ENCODE results near the gene DPY19L2. TPM values are rescaled to one million over a fixed set of nuclear protein-coding genes. Genes with fewer than 3 reads are reported as not detected.
"Not testable (repeated sequence)": the region's sequence is repeated elsewhere in the genome, so short reads cannot be mapped to it uniquely, and the experiment has no call there.

DPY19L2 gene
- polyA plus RNA-seq, 1 experiment = 2.2 TPM

GRCh38 chr12:63594828-63595227, 73.5 kb downstream of the DPY19L2 start:
- H3K36me3 ChIP-seq (ENCODE audit: control insufficient read depth, insufficient read depth, low read length); POLR2A ChIA-PET; H3K4me3 ChIP-seq (ENCODE audit: low read depth, low read length); H3K27me3 ChIP-seq (ENCODE audit: control insufficient read depth, insufficient read depth, low read length); DNase-seq (ENCODE audit: low read depth); CTCF ChIA-PET: not testable (repeated sequence)

DNA sequence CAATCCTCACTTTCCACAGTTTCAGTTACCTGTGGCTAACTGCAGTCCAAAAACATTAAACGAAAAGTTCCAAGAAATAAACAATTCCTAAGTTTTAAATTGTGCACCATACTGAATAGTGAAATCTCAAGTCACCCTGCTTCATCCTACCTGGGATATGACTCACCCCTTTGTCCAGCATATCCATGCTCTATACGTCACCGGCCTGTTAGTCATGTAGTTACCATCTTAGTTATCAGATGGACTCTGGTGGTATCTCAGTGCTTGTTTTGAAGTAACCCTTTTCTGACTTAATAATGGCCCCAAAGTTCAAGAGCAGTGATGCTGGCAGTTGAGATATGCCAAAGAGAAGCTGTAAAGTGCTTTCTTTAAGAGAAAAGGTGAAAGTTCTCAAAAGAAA, 83.9 kb downstream of the DPY19L2 start:
- H3K4me3 ChIP-seq (ENCODE audit: low read depth, low read length); DNase-seq (ENCODE audit: low read depth): not testable (repeated sequence)

GRCh38 chr12:63583289-63583688, 85.0 kb downstream of the DPY19L2 start:
- CTCF ChIA-PET; H3K27me3 ChIP-seq (ENCODE audit: control insufficient read depth, insufficient read depth, low read length); DNase-seq (ENCODE audit: low read depth); H3K36me3 ChIP-seq (ENCODE audit: control insufficient read depth, insufficient read depth, low read length); H3K4me3 ChIP-seq (ENCODE audit: low read depth, low read length); POLR2A ChIA-PET: not testable (repeated sequence)

More for the DNA sequence above, 83.9 kb downstream of the DPY19L2 start:
- H3K36me3 ChIP-seq (ENCODE audit: control insufficient read depth, insufficient read depth, low read length); CTCF ChIA-PET; POLR2A ChIA-PET; H3K27me3 ChIP-seq (ENCODE audit: control insufficient read depth, insufficient read depth, low read length): not testable (repeated sequence)

DNA sequence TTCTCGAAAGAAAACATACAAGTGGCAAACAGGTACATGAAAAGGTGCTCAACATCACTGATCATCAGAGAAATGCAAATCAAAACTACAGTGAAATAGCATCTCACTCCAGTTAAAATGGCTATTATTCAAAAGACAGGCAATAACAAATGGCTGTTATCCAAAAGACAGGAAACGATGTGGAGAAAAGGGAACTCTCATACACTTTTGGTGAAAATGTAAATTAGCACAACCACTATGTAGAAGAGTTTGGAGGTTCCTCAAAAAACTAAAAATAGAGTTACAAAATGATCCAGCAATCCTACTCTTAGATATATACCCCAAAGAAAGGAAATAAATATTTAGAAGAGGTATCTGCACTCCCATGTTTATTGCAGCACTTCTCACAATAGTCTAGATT, 90.7 kb downstream of the DPY19L2 start:
- CTCF ChIA-PET; POLR2A ChIA-PET; H3K36me3 ChIP-seq (ENCODE audit: control insufficient read depth, insufficient read depth, low read length): not testable (repeated sequence)

DNA sequence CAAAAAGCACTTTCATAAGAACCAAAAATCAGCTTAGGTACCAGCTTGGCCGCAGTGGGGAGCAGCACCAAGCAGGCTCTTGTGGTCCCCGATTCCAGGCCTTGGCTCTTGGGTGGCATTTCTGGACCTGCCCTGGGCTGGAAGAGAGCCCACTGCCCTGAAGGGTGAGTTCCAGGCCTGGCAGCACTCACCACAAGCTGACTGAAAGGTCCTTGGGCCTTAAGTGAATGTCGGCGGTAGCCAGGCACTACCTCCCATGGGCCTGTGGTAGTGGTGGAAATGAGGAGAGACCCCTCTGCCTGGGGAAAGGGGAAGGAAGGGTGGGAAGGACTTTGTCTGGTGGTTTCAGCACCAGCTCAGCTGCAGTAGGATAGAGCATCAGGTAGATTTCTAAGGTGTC, 96.3 kb downstream of the DPY19L2 start:
- POLR2A ChIA-PET; CTCF ChIA-PET; H3K27me3 ChIP-seq (ENCODE audit: control insufficient read depth, insufficient read depth, low read length); H3K36me3 ChIP-seq (ENCODE audit: control insufficient read depth, insufficient read depth, low read length); DNase-seq (ENCODE audit: low read depth); H3K4me3 ChIP-seq (ENCODE audit: low read depth, low read length): not testable (repeated sequence)

More for the DNA sequence above, 90.7 kb downstream of the DPY19L2 start:
- DNase-seq (ENCODE audit: low read depth); H3K27me3 ChIP-seq (ENCODE audit: control insufficient read depth, insufficient read depth, low read length); H3K4me3 ChIP-seq (ENCODE audit: low read depth, low read length): not testable (repeated sequence)

GRCh38 chr12:63558445-63558844, 109.8 kb downstream of the DPY19L2 start:
- CTCF ChIA-PET; H3K36me3 ChIP-seq (ENCODE audit: control insufficient read depth, insufficient read depth, low read length); POLR2A ChIA-PET; H3K4me3 ChIP-seq (ENCODE audit: low read depth, low read length); H3K27me3 ChIP-seq (ENCODE audit: control insufficient read depth, insufficient read depth, low read length); DNase-seq (ENCODE audit: low read depth): not testable (repeated sequence)

GRCh38 chr12:63551397-63551796, 116.9 kb downstream of the DPY19L2 start:
- CTCF ChIA-PET; H3K4me3 ChIP-seq (ENCODE audit: low read depth, low read length); DNase-seq (ENCODE audit: low read depth); H3K36me3 ChIP-seq (ENCODE audit: control insufficient read depth, insufficient read depth, low read length); POLR2A ChIA-PET; H3K27me3 ChIP-seq (ENCODE audit: control insufficient read depth, insufficient read depth, low read length): not testable (repeated sequence)

GRCh38 chr12:63549034-63549433, 119.3 kb downstream of the DPY19L2 start:
- H3K27me3 ChIP-seq (ENCODE audit: control insufficient read depth, insufficient read depth, low read length); CTCF ChIA-PET; POLR2A ChIA-PET; DNase-seq (ENCODE audit: low read depth); H3K36me3 ChIP-seq (ENCODE audit: control insufficient read depth, insufficient read depth, low read length); H3K4me3 ChIP-seq (ENCODE audit: low read depth, low read length): not testable (repeated sequence)

DNA sequence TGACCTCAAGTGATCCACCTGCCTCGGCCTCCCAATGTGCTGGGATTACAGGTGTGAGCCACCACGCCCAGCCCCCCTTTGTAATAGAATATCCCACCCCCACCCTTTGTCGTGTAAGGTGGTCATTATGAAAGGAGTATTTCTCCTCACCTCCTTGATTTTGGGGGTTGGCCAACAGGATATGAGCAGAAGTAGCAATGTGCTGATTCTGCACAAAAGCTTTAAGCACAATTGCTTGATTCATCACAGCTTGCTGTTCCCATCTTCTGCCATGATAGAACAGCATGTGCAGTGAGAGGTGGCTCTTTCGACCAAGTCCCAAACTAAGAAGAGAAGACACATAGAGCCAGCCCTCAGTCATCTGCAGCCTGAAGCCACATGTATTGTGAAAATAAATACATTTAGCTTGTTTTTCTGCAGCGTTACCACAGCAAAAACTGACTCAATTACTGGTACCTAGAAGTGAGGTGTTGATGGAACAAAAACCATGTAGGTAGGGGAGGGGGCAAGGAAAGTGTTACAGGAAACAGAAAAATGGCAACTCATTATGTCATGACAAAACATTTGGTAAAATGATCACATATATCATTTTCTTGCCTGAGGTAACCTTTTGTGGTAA, 122.9 kb downstream of the DPY19L2 start:
- DNase-seq (ENCODE audit: low read depth); CTCF ChIA-PET; H3K36me3 ChIP-seq (ENCODE audit: control insufficient read depth, insufficient read depth, low read length); POLR2A ChIA-PET; H3K4me3 ChIP-seq (ENCODE audit: low read depth, low read length); H3K27me3 ChIP-seq (ENCODE audit: control insufficient read depth, insufficient read depth, low read length): not testable (repeated sequence)

DNA sequence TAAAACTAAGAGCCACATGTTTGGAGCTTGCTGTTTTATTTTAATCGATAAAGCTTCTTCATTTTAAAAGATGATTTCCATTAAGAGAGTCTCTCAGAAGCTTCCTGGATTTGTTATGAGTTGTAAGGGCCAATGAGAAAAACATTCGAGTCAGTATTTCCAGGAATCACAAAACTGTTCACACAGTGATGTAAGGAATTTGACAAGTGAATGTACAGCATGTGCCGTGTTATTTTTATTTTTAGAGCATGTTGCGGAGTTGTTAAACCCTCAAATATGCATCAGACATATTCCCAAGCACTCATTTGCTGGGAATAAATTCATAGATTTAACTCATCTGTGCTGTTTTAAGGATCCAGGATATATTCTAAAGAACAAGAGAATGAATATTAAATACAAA, 129.6 kb downstream of the DPY19L2 start:
- DNase-seq (ENCODE audit: low read depth); POLR2A ChIA-PET; H3K27me3 ChIP-seq (ENCODE audit: control insufficient read depth, insufficient read depth, low read length); H3K4me3 ChIP-seq (ENCODE audit: low read depth, low read length); H3K36me3 ChIP-seq (ENCODE audit: control insufficient read depth, insufficient read depth, low read length); CTCF ChIA-PET: not testable (repeated sequence)

DNA sequence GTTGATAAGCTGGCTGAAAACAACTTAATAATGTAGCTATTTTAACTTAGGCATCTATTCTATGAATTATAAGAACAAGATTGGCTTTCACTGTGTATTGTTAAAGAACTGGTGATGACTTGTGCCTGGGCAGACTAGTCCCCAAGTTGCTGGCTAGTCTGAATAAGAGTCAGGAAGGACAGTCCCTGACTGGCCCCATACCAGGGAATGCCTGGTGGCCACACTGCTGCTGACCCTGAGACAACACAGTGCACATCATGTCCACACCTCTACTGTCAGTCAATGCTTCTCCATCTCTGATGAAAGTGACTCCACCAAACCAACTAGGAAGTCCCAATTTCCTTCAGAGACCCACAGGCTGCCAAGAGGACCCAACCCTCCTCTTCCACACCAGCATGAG, 130.5 kb downstream of the DPY19L2 start:
- H3K36me3 ChIP-seq (ENCODE audit: control insufficient read depth, insufficient read depth, low read length); CTCF ChIA-PET; H3K4me3 ChIP-seq (ENCODE audit: low read depth, low read length); DNase-seq (ENCODE audit: low read depth); H3K27me3 ChIP-seq (ENCODE audit: control insufficient read depth, insufficient read depth, low read length); POLR2A ChIA-PET: not testable (repeated sequence)

- CTCF ChIA-PET = not testable (repeated sequence)
These were observed 138.7 kb downstream of the DPY19L2 start for GRCh38 chr12:63529641-63530040.

More at GRCh38 chr12:63529641-63530040, 138.7 kb downstream of the DPY19L2 start:
- DNase-seq (ENCODE audit: low read depth); H3K36me3 ChIP-seq (ENCODE audit: control insufficient read depth, insufficient read depth, low read length); H3K4me3 ChIP-seq (ENCODE audit: low read depth, low read length); H3K27me3 ChIP-seq (ENCODE audit: control insufficient read depth, insufficient read depth, low read length); POLR2A ChIA-PET: not testable (repeated sequence)
